H1 (cell line): ENCODE data around the gene DCANP1. TPM values are rescaled to one million over a fixed set of nuclear protein-coding genes. Genes with fewer than 3 reads are reported as not detected.

Experiments
- CTCF ChIA-PET: fragments of 300-600 bp; sonication (Branson Sonifier 250); formaldehyde crosslinking; loops from one replicate; lab custom pipeline; 2021; ENCODE audit not compliant: partially characterized antibody; lab: Charles Lee
- POLR2A ChIA-PET: fragments of 300-600 bp; sonication (Branson Sonifier 250); formaldehyde crosslinking; loops from one replicate; lab custom pipeline; 2021; ENCODE audit warnings: inconsistent platforms; ENCODE audit not compliant: partially characterized antibody; lab: Charles Lee
- DNase-seq, 2 experiments: peaks; one replicate each; pipeline versions ENCODE4 v3.0.0 to v3.0.0-alpha.2; 2010 to 2022; ENCODE audit warnings: low spot score in 2 of 2, low read depth in 1 of 2, mixed read lengths in 1 of 2
- FAIRE-seq: peaks from 2 replicates; lab custom pipeline; 2011; peaks lifted over from hg19 to GRCh38; lab: Jason Lieb, UNC
- H2AFZ ChIP-seq: 2 replicates; pipeline ENCODE4 v1.8.1; 2012; ENCODE audit warnings: low read length, inconsistent platforms
- H2AK5ac ChIP-seq: 2 replicates; pipeline ENCODE4 v1.6.1; 2013; ENCODE audit warnings: low read depth, low read length
- H2BK120ac ChIP-seq: replicated peaks from 2 replicates; pipeline ENCODE3; 2013; ENCODE audit warnings: low read depth, low read length, inconsistent platforms
- H2BK12ac ChIP-seq: 2 replicates; pipeline ENCODE4 v1.6.1; 2013; ENCODE audit warnings: low read depth, low read length
- H2BK15ac ChIP-seq: 2 replicates; pipeline ENCODE4 v1.6.1; 2013; ENCODE audit warnings: low read length
- H2BK20ac ChIP-seq: 2 replicates; pipeline ENCODE4 v1.6.1; 2013; ENCODE audit warnings: low read length
- H2BK5ac ChIP-seq: 2 replicates; pipeline ENCODE4 v1.6.1; 2013; ENCODE audit warnings: low read depth, low read length
- H3K14ac ChIP-seq: 2 replicates; pipeline ENCODE4 v1.6.1; 2013; ENCODE audit warnings: inconsistent platforms; ENCODE audit not compliant: insufficient read length
- H3K18ac ChIP-seq: 2 replicates; pipeline ENCODE4 v1.6.1; 2013; ENCODE audit warnings: low read length; ENCODE audit errors: extremely low read depth
- H3K23ac ChIP-seq: 2 replicates; pipeline ENCODE4 v1.6.1; 2013; ENCODE audit warnings: inconsistent platforms; ENCODE audit not compliant: insufficient read length
- H3K23me2 ChIP-seq: 2 replicates; pipeline ENCODE4 v1.6.1; 2013; ENCODE audit warnings: low read depth, low read length
- H3K27ac ChIP-seq: 2 replicates; pipeline ENCODE4 v1.6.1; 2011; ENCODE audit warnings: low read depth, low read length, inconsistent platforms
- H3K27me3 ChIP-seq, 4 experiments: replicated peaks in 1 of 4; 1 replicate in 1 of 4; 2 replicates in 3 of 4; pipeline versions ENCODE4 v1.6.1 to v1.8.1; 2011 to 2013; ENCODE audit warnings: low read length in 3 of 4, mild to moderate bottlenecking in 3 of 4, inconsistent platforms in 2 of 4, mixed read lengths in 2 of 4, moderate library complexity in 1 of 4; ENCODE audit not compliant: control insufficient read depth in 3 of 4, insufficient read depth in 3 of 4; ENCODE audit errors: extremely low read depth in 1 of 4
- H3K36me3 ChIP-seq, 4 experiments: 2 replicates each; pipeline versions ENCODE4 v1.6.1 to v1.8.1; 2011 to 2013; ENCODE audit warnings: mild to moderate bottlenecking in 4 of 4, low read length in 3 of 4, moderate library complexity in 2 of 4, control low read depth in 1 of 4, inconsistent platforms in 1 of 4; ENCODE audit not compliant: insufficient read depth in 4 of 4, control insufficient read depth in 2 of 4
- H3K4ac ChIP-seq: replicated peaks from 2 replicates; pipeline ENCODE3; 2013; ENCODE audit warnings: low read length, low read depth, mixed read lengths, inconsistent platforms; ENCODE audit not compliant: insufficient read length
- H3K4me1 ChIP-seq, 4 experiments: replicated peaks in 1 of 4; 1 replicate in 1 of 4; 2 replicates in 3 of 4; pipeline versions ENCODE4 v1.6.1 to v1.8.1; 2011 to 2013; ENCODE audit warnings: low read length in 3 of 4, inconsistent platforms in 2 of 4, mixed read lengths in 1 of 4; ENCODE audit not compliant: insufficient read depth in 4 of 4, control insufficient read depth in 3 of 4
- H3K4me2 ChIP-seq, 2 experiments: 2 replicates each; pipeline versions ENCODE4 v1.6.1 to v1.8.1; 2011 to 2013; ENCODE audit warnings: low read depth in 2 of 2, low read length in 2 of 2, control low read depth in 1 of 2, inconsistent platforms in 1 of 2, mild to moderate bottlenecking in 1 of 2; ENCODE audit not compliant: insufficient read depth in 1 of 2
- H3K4me3 ChIP-seq, 4 experiments: fragments of 200-600, 300-600 bp in 1 of 4; sonication (generic), shearing (Covaris generic), sonication (Bioruptor Twin) in 1 of 4; 2 replicates each; pipeline versions ENCODE4 v1.5.1 to v1.8.1; 2011 to 2016; ENCODE audit warnings: low read length in 4 of 4, low read depth in 3 of 4, control low read depth in 2 of 4, inconsistent platforms in 2 of 4, mild to moderate bottlenecking in 2 of 4, mixed read lengths in 1 of 4, moderate library complexity in 1 of 4; ENCODE audit not compliant: insufficient read depth in 2 of 4; ENCODE audit errors: extremely low read depth in 1 of 4
- H3K56ac ChIP-seq: replicated peaks from 2 replicates; pipeline ENCODE3; 2013; ENCODE audit warnings: low read depth, mild to moderate bottlenecking, mixed read lengths, low read length, inconsistent platforms; ENCODE audit not compliant: insufficient read length
- H3K79me1 ChIP-seq: 2 replicates; pipeline ENCODE4 v1.6.1; 2013; ENCODE audit warnings: low read depth, low read length, control low read depth
- H3K79me2 ChIP-seq, 2 experiments: 2 replicates each; pipeline versions ENCODE4 v1.6.1 to v1.8.1; 2012 to 2013; ENCODE audit warnings: low read length in 2 of 2, mild to moderate bottlenecking in 2 of 2, inconsistent platforms in 1 of 2; ENCODE audit not compliant: insufficient read depth in 2 of 2, control insufficient read depth in 1 of 2
- H3K9ac ChIP-seq, 4 experiments: replicated peaks in 1 of 4; 1 replicate in 1 of 4; 2 replicates in 3 of 4; pipeline versions ENCODE4 v1.6.1 to v1.8.1; 2011 to 2013; ENCODE audit warnings: low read depth in 3 of 4, low read length in 3 of 4, control low read depth in 2 of 4, mild to moderate bottlenecking in 2 of 4, moderate library complexity in 2 of 4, inconsistent platforms in 1 of 4; ENCODE audit errors: extremely low read depth in 1 of 4
- H3K9me3 ChIP-seq, 2 experiments: 2 replicates each; pipeline versions ENCODE4 v1.6.1 to v1.8.1; 2012 to 2013; ENCODE audit warnings: mild to moderate bottlenecking in 2 of 2, moderate library complexity in 2 of 2, control low read depth in 1 of 2, inconsistent platforms in 1 of 2, low read depth in 1 of 2, low read length in 1 of 2, mixed read lengths in 1 of 2; ENCODE audit not compliant: insufficient read depth in 2 of 2
- H4K20me1 ChIP-seq, 2 experiments: replicated peaks in 1 of 2; 2 replicates each; pipeline versions ENCODE3 to v1.8.1; 2011 to 2013; ENCODE audit warnings: inconsistent platforms in 2 of 2, low read length in 2 of 2, mild to moderate bottlenecking in 1 of 2; ENCODE audit not compliant: insufficient read depth in 2 of 2, control insufficient read depth in 1 of 2
- H4K5ac ChIP-seq: 2 replicates; pipeline ENCODE4 v1.6.1; 2013; ENCODE audit warnings: low read length, low read depth, mixed read lengths, inconsistent platforms; ENCODE audit not compliant: insufficient read length
- H4K8ac ChIP-seq: 2 replicates; pipeline ENCODE4 v1.8.0; 2013; ENCODE audit warnings: mild to moderate bottlenecking, moderate library complexity, low read length, inconsistent platforms; ENCODE audit not compliant: insufficient read depth; ENCODE audit errors: extremely low read depth
- H4K91ac ChIP-seq: replicated peaks from 2 replicates; pipeline ENCODE3; 2013; ENCODE audit warnings: low read length, mixed read lengths, inconsistent platforms; ENCODE audit not compliant: insufficient read length
- TAF1 ChIP-seq: IDR thresholded peaks from 2 replicates; pipeline ENCODE4 v1.6.1; 2011; ENCODE audit warnings: mild to moderate bottlenecking, low read depth, low read length
- WGBS, 2 experiments: shearing (Covaris generic) in 1 of 2; methylation state at CpG; one replicate each; pipeline versions ENCODE4 v1.1.6 to v1.1.7; 2013 to 2015; ENCODE audit warnings: low lambda C conversion rate in 2 of 2, mixed read lengths in 2 of 2, inconsistent platforms in 1 of 2, low coverage in 1 of 2, missing lambda C conversion rate in 1 of 2; ENCODE audit not compliant: insufficient replicate concordance in 2 of 2, insufficient coverage in 1 of 2, insufficient read length in 1 of 2; ENCODE audit errors: extremely low coverage in 1 of 2, missing lambda C conversion rate in 1 of 2; 5-methylcytosine and 5-hydroxymethylcytosine counted together
- polyA plus RNA-seq, 7 experiments: library from polyadenylated mRNA; depleted of rRNA in 3 of 7; stranded (reverse) in 5 of 7; unstranded in 2 of 7; fragments of >200 nt in 5 of 7; fragments of 200-250 nt in 2 of 7; gene quantifications; 1 replicate in 5 of 7; 2 replicates in 1 of 7; 4 replicates in 1 of 7; pipeline versions ENCODE4 v1.2.1 to v1.2.3, GENCODE V29; 2011 to 2013; ENCODE audit warnings: missing spikeins in 2 of 7, mixed read lengths in 2 of 7
- total RNA-seq: library from RNA; stranded (reverse); fragmentation: NEBNext Ultra II Directional; extraction: Animal tissue kit (Norgen Biotek cat#: 25700); gene quantifications from 2 replicates; pipeline ENCODE4 v1.2.1, GENCODE V29; 2021

The DCANP1 gene
- total and polyA plus RNA-seq, 2 of the 8 experiments (the other 6 are each of a cell fraction or from before 2014, with no cell fraction given): not detected

DNA sequence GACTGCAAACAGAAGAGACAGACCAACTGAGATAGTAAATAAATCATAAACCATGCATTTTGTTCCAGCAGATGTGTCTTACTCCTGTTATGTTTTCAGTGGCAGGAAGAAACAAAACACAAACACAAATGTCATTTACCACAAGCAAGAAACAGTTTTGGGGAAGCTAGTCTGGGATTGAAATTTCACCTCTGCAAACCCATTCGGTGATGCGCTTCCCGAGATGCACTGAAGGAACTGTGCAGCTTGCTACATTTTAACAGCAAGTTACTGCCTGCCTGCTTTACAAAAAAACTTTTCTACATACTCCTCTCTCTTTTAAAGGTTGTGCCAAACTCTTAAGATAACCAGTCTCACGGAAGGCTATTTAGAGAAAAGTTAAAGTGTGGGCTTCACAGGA, 51.3 kb downstream of the DCANP1 start:
- CTCF ChIA-PET: interaction anchor here (0.7 to 0.8 kb wide), 3 partner anchors 8 to 64 kb away, joined by 3 to 5 read pairs (median 4); no protein-coding TSS in a partner anchor

More for the DNA sequence above, 51.3 kb downstream of the DCANP1 start:
- 90% methylated on average over 4 of the region's 4 CpGs; no CpG with 5 or more reads in 1 of the 2 experiments for WGBS, 2 experiments
- Histone ChIP-seq H3K9ac (no peak overlapping the region), H3K56ac (no peak overlapping the region), H3K14ac (no peak overlapping the region), H4K8ac (no peak overlapping the region), H2BK20ac (no peak overlapping the region), H3K4me2 (no peak overlapping the region), H3K27ac (no peak overlapping the region), H2BK15ac (no peak overlapping the region), H4K91ac (no peak overlapping the region), H2BK5ac (no peak overlapping the region), H2AK5ac (no peak overlapping the region), H3K18ac (no peak overlapping the region), H3K23ac (no peak overlapping the region), H3K79me1 (peaks cover 15% of the 10 kb centered on the region), H4K20me1 (peaks cover 23 to 50% of the 10 kb centered on the region in 2 experiments), H3K4me3 (no peak overlapping the region), H4K5ac (no peak overlapping the region), H3K9me3 (no peaks in the 10 kb centered on the region), H3K79me2 (peaks cover 0 to 68% of the 10 kb centered on the region in 2 experiments; a peak in 2 of 4 replicates), H3K36me3 (no peaks in the 10 kb centered on the region), H3K27me3 (peaks cover 3 to 17% (median 12%) of the 10 kb centered on the region in 4 experiments), H2BK12ac (no peak overlapping the region), H3K4me1 (peaks cover 7 to 20% (median 12%) of the 10 kb centered on the region in 4 experiments), H3K4ac (no peak overlapping the region), H2AFZ (no peak overlapping the region), H2BK120ac (no peak overlapping the region), H3K23me2 (peaks cover 14% of the 10 kb centered on the region)
- DNase-seq (no peak), FAIRE-seq (no peak)
- TF ChIP-seq TAF1: no peak
- POLR2A ChIA-PET: no interaction called here
